GM18526 (cell line): ENCODE measurements around the gene PAPSS1.

Experiments used
- POLR2A ChIP-seq: IDR thresholded peaks from 3 replicates; pipeline ENCODE4 v1.6.1; 2011; ENCODE audit not compliant: insufficient read length; ENCODE audit errors: extremely low read depth

PAPSS1 gene

DNA sequence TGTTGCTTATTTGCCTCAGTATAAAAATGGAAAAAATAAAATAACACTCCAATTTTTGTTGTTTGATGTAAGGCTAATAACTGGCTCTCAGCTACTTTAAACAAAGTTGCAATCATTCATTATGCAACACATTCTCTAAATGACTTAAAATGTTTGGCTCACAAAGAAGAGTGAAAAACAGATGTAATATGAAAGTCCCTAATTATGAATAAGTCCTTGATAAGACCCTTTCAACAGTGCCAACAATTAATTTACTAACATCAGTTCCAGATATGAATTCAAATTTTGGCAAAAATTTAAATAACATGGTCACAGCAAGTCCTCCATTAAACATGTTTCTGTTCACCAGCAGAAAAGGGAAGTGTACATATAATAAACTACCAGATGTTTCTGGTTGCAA is 69.8 kb downstream of the PAPSS1 start:
- no peak for TF ChIP-seq POLR2A

- no peak for TF ChIP-seq POLR2A
Observed at GRCh38 chr4:107648178-107648991, 71.6 kb downstream of the PAPSS1 start.

GRCh38 chr4:107647591-107647990 is 72.4 kb downstream of the PAPSS1 start:
- TF ChIP-seq POLR2A: no peak

- no peak for TF ChIP-seq POLR2A
Observed at GRCh38 chr4:107645604-107646003, 74.4 kb downstream of the PAPSS1 start.

GRCh38 chr4:107643021-107643420 is 77.0 kb downstream of the PAPSS1 start:
- TF ChIP-seq POLR2A: no peak

DNA sequence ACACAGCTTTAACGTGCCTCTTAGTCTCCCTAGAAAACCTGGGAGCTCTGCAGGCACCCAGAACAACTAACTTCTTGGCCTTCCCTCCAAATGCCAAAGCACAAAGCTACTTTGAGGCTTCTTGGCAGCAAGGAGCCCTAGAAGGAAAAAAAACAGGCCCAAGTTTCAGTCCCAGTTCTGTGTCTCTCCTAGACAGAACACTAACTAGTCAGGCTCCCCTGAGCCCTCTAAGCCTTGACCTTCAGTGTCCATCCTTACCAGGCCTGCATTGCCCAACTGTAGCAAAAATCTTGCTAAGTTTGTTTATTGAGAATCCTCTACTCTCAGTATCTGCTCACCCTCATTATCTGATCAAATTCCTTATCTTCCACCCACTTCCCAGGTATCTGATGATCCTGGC is 79.2 kb downstream of the PAPSS1 start:
- no peak for TF ChIP-seq POLR2A

DNA sequence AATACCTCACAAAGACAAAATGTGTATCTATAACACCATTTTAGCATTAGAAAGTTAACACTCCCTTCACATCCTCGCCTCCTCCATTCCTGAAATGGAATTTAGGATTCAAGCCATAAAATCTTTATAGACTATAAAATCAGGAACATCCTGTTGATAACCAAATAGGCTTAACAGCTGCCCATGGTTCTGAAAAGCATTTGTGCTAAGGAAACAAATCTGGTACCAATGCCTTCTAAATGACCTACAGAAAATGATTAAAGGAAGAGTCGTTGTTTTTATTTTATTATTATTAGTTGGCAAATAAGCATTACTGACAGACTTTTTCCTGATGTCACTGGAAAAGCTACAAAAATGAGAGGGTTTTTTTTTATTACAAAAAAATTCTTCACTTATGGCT is 79.8 kb downstream of the PAPSS1 start:
- no peak for TF ChIP-seq POLR2A

DNA sequence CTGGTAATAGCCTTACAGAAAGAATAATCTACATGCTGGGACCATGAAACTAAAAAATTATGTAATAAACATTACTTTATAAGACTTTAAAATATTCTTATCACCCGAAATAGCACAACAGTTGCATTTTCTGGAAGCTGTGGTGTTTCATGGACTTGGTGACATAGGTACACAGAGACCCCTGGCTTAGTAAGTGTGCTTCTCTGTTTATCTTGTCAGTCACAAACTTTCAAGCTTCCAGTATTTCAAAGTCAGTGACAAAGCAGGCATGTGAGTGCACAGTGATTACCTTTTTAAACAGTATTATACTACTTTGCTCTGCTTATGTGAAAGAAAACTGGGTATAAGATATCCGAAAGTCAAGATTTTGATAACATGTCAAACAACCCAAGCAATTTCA is 84.3 kb downstream of the PAPSS1 start:
- TF ChIP-seq POLR2A: no peak

DNA sequence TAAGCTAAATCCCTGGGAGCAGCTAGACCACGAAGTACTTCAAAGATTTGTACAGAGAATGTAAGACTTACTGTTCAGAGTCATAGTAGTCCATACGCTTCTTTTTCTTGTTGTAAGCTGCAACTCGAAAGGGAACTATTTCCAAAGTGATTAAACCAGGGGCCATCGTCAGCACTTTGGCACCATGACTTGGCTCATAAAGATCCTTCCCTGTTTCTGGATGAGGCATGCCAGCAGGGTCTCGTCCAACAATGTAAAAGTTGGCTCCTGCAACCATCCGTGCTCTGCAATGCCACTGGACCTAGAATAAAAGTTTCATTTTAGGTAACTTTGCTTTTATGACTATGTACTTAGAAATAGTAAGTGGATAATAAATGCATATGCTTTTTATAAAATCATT is 88.5 kb downstream of the PAPSS1 start:
- TF ChIP-seq POLR2A: no peak

GRCh38 chr4:107630185-107630705 is 89.8 kb downstream of the PAPSS1 start:
- no peak for TF ChIP-seq POLR2A

DNA sequence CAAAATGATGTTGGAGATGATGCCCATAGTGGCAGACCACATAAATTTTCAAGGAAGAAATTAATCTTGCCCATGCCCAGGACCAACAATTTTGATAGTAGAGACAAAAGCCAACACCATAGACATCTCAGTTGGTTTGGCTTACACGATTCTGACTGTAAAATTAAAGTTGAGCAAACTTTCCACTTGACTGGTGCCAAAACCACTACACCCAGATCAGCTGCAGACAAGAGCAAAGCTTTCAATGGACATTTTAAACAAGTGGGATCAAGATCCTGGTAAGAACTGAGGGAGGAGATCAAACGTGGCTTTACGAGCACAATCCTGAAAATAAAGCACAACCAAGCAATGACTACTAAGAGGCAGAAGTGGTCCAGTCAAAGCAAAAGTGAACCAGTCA is 90.7 kb downstream of the PAPSS1 start:
- TF ChIP-seq POLR2A: no peak

DNA sequence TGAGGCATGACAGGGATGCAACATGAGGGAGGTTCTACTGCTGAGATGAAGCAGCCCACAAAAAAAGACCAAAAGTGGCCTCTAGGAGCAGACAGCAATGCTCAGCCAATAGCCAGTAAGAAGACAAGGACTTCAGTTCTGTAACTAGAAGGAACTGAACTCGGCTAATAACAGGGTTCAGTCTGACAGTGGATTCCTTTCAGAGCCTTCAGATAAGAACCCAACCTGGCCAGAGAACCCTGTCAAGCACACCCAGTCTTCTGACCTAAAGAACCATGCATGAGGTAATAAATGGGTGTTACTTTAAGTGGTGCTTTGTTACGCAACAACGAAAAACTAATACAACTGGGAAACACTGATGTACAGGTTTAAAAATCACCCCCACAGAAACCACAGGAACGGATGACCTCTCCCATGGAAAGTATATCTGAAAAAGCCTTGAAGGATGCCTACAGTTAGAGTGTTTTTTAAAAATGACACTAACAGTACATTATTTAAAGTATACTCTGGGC is 94.6 kb downstream of the PAPSS1 start:
- no peak for TF ChIP-seq POLR2A

DNA sequence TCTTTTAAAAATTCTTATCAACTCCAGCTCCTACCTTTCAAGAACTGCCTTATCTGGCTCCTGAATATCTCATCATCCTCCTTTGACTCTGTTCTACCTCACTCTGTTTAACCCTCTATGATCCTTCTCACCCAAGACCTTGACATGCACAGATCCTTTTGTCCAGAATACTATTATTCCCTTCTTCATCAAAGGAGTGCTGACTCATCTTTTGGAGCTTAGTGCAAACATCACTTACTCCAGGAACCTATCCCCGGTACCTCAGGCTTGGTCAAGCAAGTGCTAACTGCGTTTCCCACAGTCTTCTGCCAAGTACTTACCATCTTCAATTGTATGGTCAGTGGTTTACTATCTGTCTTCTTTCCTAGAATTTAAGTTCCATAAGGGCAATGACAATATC is 96.0 kb downstream of the PAPSS1 start:
- TF ChIP-seq POLR2A: no peak

DNA sequence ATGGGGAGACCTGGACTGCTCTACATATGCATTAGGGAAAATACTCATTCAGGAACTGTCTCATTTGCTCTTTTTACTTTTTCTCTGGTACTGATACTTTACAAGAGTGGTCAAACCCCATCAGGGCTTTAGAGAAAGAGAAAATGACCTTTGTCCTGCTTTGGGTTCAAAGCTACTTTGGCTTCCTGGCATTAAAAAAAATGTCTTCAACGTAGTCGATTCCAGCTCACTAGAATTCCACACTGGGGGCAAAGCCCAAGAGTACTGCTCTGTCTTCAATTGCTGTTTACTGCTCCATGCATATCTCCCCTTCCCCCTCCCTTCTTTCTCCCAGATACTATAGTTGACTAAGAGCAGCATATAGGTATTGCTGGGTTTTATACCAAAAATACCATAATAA is 98.0 kb downstream of the PAPSS1 start:
- no peak for TF ChIP-seq POLR2A

GRCh38 chr4:107619731-107620130 is 100.3 kb downstream of the PAPSS1 start:
- TF ChIP-seq POLR2A: no peak

- no peak for TF ChIP-seq POLR2A
Observed at GRCh38 chr4:107619066-107619465, 101.0 kb downstream of the PAPSS1 start.

DNA sequence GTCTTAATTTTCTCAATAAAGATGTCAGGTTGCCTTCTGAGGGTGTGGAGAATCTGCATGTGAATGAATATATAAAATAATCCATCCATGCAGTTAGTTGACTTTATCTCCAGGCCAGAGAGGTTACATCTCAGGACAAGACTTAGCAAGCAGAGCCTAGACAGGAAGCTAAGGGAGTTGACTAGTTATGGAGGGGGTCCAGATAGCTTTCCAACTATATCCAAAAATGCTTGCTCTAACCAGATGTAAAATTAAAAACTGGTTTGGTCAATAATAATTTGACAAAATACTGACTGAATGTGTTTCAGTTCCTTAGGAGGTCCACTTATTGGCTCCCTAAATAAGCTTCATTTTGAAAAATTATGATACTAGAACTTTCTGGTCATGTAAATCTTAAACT is 101.4 kb downstream of the PAPSS1 start:
- no peak for TF ChIP-seq POLR2A

DNA sequence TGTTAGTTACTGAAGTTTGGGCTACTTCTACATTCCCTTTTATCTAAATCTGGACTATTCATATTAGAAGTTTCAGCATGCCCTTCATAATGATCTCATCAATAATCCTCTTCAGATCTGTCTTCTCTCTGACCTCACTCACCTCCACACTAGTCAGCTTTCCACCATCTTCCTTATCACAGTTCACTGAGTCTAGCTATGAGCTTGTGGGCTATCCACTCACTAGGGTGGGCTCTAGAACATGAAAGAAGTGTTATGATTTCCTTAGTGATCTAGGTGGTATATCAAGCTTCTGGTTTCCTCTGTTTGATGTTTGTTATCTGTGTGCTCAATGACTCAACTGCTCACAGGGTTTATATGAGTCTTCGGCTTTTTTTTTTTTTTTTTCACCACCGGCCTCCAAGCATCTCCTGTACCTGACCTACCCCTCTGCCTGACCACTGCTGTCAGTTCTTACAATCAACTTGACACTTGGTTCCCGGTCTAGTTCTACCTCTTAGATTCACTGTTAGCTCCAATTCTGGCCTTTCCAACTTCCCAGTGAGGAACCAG is 103.1 kb downstream of the PAPSS1 start:
- no peak for TF ChIP-seq POLR2A
